Activated CD4-positive, CD25-positive, alpha-beta regulatory T cell treated with anti-CD3 and anti-CD28 coated beads, Interleukin-2, amount 50 U/mL, for 72 hours (primary cell): ENCODE results near the gene TMTC2.

Experiments
- DNase-seq: peaks from one replicate; pipeline ENCODE4 v3.0.0; 2021

The TMTC2 gene

GRCh38 chr12:82958966-82959365 lies 272.3 kb downstream of the TMTC2 start:
- DNase-seq, result no peak

- no peak for DNase-seq
These were observed 273.1 kb downstream of the TMTC2 start for GRCh38 chr12:82959821-82960220.

- DNase-seq, result no peak
These were observed 275.1 kb downstream of the TMTC2 start for GRCh38 chr12:82961835-82962234.

- no peak for DNase-seq
These were observed 277.2 kb downstream of the TMTC2 start for GRCh38 chr12:82963956-82964355.

GRCh38 chr12:82964446-82964845 lies 277.7 kb downstream of the TMTC2 start:
- no peak for DNase-seq

GRCh38 chr12:82966001-82966559 lies 279.4 kb downstream of the TMTC2 start:
- DNase-seq, result no peak

GRCh38 chr12:82968631-82969367 lies 282.1 kb downstream of the TMTC2 start:
- no peak for DNase-seq

GRCh38 chr12:82970614-82971013 lies 283.9 kb downstream of the TMTC2 start:
- no peak for DNase-seq

- no peak for DNase-seq
These were observed 284.9 kb downstream of the TMTC2 start for GRCh38 chr12:82971584-82971983.

- no peak for DNase-seq
These were observed 285.9 kb downstream of the TMTC2 start for GRCh38 chr12:82972624-82973023.

GRCh38 chr12:82973592-82973991 lies 286.9 kb downstream of the TMTC2 start:
- DNase-seq, result no peak

GRCh38 chr12:82981150-82981549 lies 294.4 kb downstream of the TMTC2 start:
- DNase-seq, result no peak

GRCh38 chr12:82994117-82994516 lies 307.4 kb downstream of the TMTC2 start:
- no peak for DNase-seq

- DNase-seq, result no peak
These were observed 309.6 kb downstream of the TMTC2 start for GRCh38 chr12:82996168-82996812.

GRCh38 chr12:82998509-82998908 lies 311.8 kb downstream of the TMTC2 start:
- DNase-seq, result no peak

- no peak for DNase-seq
These were observed 316.3 kb downstream of the TMTC2 start for GRCh38 chr12:83003026-83003425.

GRCh38 chr12:83005534-83006197 lies 319.0 kb downstream of the TMTC2 start:
- no peak for DNase-seq

GRCh38 chr12:83008703-83009102 lies 322.0 kb downstream of the TMTC2 start:
- DNase-seq, result no peak

GRCh38 chr12:83010169-83010804 lies 323.6 kb downstream of the TMTC2 start:
- DNase-seq, result no peak

GRCh38 chr12:83015390-83016217 lies 328.9 kb downstream of the TMTC2 start:
- no peak for DNase-seq

GRCh38 chr12:83016218-83016835 lies 329.6 kb downstream of the TMTC2 start:
- DNase-seq, result no peak

- DNase-seq, result no peak
These were observed 330.3 kb downstream of the TMTC2 start for GRCh38 chr12:83016991-83017390.
